HT1080 (cell line): ENCODE results near the gene WBP4. TPM values are rescaled to one million over a fixed set of nuclear protein-coding genes. Genes with fewer than 3 reads are reported as not detected.
A peak's percentile ranks its signal among the peaks of the same experiment; 100 is the strongest.
"Not testable (repeated sequence)": the region's sequence is repeated elsewhere in the genome, so short reads cannot be mapped to it uniquely, and the experiment has no call there.

Source experiments
- DNase-seq: peaks from one replicate; pipeline ENCODE4 v3.0.0-alpha.2; 2015; ENCODE audit warnings: low read depth
- polyA plus RNA-seq, 2 experiments: library from polyadenylated mRNA; depleted of rRNA; stranded (reverse); fragments of >200 nt; gene quantifications; 2 replicates each; pipeline ENCODE4 v1.2.3, GENCODE V29; 2015
- total RNA-seq: library from RNA; depleted of rRNA; stranded (reverse); fragments of >200 nt; shearing (Covaris generic); gene quantifications from 2 replicates; pipeline ENCODE4 v1.2.3, GENCODE V29; 2014; rRNA removed

Gene WBP4
- total RNA-seq: 10.5 and 11.4 TPM in 2 replicates
- 12.3 and 13.1 TPM in 2 replicates for polyA plus RNA-seq (2015; cell fraction: cytosol; rRNA removed)
- polyA plus RNA-seq (2015; cell fraction: nucleus; rRNA removed): 10.1 and 13.1 TPM in 2 replicates

- peak; percentile 92 for DNase-seq
Observed at GRCh38 chr13:41061075-41061913, at the start of gene WBP4. TSS of gene WBP4 (plus strand) at chr13:41061509. CDS start at chr13:41061674, 165 bp downstream.

DNA sequence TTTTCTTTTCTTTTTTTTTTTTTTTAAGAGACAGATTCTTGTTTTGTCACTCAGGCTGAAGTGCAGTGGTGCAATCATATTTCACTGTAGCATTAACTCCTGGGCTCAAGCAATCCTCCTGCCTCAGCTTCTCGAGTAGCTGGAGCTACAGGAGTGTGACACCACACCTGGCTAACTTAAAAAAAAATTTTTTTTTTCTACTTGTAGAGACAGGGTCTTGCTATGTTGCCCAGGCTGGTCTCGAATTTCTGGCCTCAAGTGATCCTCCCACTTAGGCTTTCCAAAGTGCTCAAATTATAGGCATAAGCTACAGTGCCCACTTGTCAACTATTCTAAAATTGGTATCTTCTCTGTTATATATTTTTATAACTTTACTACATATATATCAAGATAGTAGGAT lies 48.8 kb upstream of the WBP4 start:
- no peak for DNase-seq

- no peak for DNase-seq
Observed at GRCh38 chr13:41013835-41014234, 47.5 kb upstream of the WBP4 start.

- no peak for DNase-seq
Observed at GRCh38 chr13:41015920-41016319, 45.4 kb upstream of the WBP4 start.

- DNase-seq: peak; percentile 8
Observed at GRCh38 chr13:41017159-41017558, 44.1 kb upstream of the WBP4 start.

- peak; percentile 23 for DNase-seq
Observed at GRCh38 chr13:41017817-41018601, 43.3 kb upstream of the WBP4 start.

GRCh38 chr13:41018602-41018948 lies 42.7 kb upstream of the WBP4 start:
- DNase-seq: no peak

- DNase-seq: peak; percentile 82
Observed at GRCh38 chr13:41019011-41019487, 42.3 kb upstream of the WBP4 start, which contains the start of gene ELF1. TSS of gene ELF1 (minus strand) at chr13:41019316. CDS start at chr13:40982054, 37,262 bp downstream.

- no peak for DNase-seq
Observed at GRCh38 chr13:41019578-41020347, 41.5 kb upstream of the WBP4 start.

- DNase-seq: no peak
Observed at GRCh38 chr13:41025518-41025917, 35.8 kb upstream of the WBP4 start.

DNA sequence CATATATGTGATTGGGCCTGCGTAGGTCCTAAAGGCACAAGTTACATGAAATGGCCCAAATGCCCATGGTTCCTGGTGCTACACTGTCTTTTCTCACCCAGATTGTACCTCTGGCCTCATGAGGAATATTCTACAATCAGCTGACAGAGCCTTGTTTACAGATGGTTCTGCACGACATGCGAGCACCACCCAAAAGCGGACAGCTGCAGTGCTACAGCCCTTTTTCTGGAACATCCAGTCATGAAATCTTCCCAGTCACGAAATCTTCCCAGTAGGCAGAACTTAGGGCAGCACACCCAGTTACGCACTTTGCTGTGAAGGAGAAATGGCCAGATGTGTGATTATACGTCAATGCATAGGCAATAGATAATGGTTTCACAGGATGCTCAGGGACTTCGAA lies 34.5 kb upstream of the WBP4 start:
- no peak for DNase-seq

DNA sequence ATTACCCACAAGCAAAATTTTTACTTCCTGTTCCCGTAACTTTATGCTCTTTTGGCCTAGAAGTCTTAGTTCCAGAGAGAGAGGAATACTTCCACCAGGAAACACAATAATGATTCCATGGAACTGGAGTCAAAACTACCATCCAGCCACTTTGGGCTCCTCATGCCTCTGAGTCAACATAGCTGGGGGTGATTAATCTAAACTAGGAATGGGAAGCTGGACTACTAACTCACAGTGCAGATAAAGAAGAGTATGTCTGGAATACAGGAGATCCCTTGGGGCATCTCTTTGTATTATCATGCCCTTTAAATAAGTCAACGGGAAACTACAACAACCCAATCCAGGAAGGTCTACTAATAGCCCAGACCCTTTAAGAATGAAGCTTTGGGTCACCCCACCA lies 33.3 kb upstream of the WBP4 start:
- peak; percentile 41 for DNase-seq

DNA sequence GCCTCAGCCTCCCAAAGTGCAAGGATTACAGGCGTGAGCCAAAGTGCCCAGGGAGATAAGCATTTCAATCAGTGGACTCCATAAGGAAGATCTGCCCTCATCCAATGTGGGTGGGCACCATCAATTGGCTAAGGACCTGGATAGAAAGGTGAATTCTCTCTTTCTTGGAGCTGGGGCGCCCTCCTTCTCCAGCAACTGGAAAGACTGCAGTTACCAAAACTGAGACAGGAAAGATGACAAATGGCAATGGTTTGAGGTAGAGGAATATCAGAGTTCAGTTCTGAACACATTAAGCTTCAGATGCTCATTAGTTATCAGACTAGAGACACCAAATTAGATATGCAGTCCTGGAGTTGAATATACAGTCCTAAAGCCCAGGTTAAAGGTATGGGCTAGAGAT lies 31.7 kb upstream of the WBP4 start:
- peak; percentile 7 for DNase-seq

DNA sequence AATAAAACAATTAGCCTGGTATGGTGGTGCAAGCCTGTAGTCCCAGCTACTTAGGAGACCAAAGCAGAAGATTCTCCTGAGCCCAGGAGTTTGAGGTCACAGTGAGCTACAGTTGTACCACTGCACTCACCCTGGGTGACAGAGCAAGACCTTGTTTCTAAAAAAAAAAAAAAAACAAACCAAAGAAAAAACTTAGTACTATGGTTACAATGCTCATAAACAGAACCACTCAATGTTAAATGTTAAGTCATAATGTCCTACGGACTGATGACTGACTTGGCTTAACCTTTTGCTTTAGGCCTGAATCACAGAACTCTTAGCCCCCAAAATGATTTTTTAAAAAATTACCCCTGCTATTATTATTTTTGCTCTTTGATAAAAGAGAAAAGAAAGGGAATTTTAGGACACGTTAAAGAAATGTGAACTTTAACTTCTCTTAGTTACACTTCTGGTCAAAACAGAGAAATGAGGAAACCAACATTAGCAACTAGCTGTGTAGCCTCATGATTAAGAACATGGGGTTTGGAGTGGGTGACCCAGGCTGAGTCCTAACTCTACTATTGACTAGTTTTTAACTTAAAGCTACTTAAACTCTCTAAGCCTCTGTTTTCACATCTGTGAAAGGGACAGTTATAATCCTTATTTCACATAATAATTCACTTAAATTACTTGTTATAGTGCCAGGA lies 28.5 kb upstream of the WBP4 start:
- DNase-seq: no peak

DNA sequence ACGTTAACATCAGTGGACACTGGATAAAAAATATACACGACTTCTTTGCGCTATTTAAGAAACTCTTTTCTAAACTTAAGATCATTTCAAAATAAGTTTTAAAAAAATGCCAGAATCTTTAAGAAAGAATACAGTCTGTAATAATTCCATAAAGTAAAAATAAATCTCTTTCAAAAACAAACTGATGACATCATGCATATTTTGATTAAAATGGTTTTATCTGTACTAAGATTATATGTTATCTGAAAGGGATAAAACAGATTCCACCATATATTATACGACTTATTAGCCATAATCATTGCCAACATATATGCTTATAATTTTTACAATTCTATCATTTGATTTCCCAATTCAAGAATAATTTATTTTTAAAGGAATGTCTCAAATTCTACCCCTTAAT lies 26.9 kb upstream of the WBP4 start:
- DNase-seq: no peak

DNA sequence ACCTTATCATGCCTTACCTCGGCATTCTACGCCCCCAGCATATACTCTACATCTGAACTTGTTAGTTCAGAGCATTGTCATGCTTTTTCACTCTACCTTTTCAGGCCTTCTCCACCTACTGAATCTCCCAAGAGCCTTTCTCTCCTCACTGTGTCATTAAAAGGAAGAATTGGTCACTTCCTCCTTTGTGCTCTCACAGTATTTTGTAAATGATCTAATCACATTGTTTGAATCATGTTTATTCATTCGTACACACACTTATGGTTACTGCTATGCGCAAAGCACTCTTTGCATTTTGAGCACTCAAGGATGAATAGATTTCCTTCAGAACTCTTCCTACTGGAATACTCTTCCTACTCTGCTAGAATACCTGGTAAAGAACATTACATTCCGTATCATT lies 26.4 kb upstream of the WBP4 start:
- DNase-seq: peak; percentile 21

DNA sequence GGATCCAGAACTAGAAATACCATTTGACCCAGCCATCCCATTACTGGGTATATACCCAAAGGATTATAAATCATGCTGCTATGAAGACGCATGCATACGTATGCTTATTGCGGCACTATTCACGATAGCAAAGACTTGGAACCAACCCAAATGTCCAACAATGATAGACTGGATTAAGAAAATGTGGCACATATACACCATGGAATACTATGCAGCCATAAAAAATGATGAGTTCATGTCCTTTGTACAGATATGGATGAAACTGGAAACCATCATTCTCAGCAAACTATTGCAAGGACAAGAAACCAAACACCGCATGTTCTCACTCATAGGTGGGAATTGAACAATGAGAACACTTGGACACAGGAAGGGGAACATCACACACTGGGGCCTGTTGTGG lies 24.8 kb upstream of the WBP4 start:
- not testable (repeated sequence) for DNase-seq

- DNase-seq: no peak
Observed at GRCh38 chr13:41039746-41040145, 21.6 kb upstream of the WBP4 start.

DNA sequence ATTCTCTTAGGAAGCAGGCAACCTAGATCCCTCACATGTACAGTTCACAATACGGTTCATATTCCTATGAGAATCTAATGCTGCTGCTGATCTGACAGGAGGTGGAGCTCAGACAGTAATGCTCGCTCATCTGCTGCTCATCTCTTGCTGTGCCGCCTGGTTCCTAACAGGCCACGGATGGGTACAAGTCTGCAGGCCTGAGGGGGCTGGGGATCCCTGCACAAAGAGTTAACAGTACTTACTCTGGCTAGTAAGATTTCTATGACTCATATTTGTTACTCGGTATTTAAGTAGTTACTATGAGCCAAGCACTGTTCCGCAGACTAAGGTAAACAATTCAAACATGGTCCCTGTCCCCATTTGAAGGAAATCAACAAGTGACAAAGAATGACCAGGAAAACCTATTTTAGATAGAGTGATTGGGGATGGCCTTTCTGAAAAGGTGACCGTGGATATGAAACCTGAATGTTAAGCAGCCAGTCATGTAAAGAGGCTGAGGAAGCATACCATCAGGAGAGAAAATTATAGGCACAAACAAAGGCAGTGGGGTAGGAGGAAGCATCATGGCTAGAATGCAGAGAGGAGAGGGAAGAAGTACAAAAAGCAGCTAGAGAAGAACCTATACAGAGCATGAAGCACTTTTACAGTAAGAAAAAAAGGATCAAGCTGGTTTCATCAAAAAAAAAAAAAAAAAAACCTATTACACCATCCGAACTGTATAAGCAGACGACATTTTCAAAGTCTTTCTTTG lies 20.6 kb upstream of the WBP4 start:
- no peak for DNase-seq

- not testable (repeated sequence) for DNase-seq
Observed at GRCh38 chr13:41042419-41042818, 18.9 kb upstream of the WBP4 start.
